GM10266 (cell line): ENCODE data around the gene ARHGAP42.

Experiments
- DNase-seq: peaks from one replicate; pipeline ENCODE4 v3.0.0; 2012; ENCODE audit errors: extremely low spot score
- TF ChIP-seq, protein P1 (sequence below): IDR thresholded peaks from 2 replicates; pipeline ENCODE4 v1.5.1; 2012; ENCODE audit warnings: mild to moderate bottlenecking, low read depth; ENCODE audit not compliant: control insufficient read depth, insufficient read depth; ENCODE audit errors: missing control alignments

The ARHGAP42 gene

DNA sequence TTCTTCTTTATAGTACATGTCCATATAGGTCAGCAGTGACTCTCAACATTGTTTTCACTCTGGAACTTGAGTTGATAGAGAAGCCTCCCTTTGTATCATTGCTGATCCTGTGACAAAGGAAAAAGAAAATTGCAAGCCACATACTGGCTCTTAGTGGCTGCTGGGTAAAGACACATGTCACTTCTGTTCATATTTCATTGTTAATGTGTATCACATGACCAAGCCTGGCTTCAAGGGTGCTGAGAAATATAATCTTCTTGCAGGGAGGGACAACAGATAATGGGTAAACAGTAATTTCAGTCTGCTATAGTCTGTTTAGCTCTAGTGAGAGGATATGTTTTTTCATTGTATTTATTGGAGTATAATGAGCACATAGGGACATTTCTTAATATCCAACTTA, 269.3 kb downstream of the ARHGAP42 start:
- no peak for DNase-seq
- TF ChIP-seq, protein P1, sequence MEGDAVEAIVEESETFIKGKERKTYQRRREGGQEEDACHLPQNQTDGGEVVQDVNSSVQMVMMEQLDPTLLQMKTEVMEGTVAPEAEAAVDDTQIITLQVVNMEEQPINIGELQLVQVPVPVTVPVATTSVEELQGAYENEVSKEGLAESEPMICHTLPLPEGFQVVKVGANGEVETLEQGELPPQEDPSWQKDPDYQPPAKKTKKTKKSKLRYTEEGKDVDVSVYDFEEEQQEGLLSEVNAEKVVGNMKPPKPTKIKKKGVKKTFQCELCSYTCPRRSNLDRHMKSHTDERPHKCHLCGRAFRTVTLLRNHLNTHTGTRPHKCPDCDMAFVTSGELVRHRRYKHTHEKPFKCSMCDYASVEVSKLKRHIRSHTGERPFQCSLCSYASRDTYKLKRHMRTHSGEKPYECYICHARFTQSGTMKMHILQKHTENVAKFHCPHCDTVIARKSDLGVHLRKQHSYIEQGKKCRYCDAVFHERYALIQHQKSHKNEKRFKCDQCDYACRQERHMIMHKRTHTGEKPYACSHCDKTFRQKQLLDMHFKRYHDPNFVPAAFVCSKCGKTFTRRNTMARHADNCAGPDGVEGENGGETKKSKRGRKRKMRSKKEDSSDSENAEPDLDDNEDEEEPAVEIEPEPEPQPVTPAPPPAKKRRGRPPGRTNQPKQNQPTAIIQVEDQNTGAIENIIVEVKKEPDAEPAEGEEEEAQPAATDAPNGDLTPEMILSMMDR: no peak

DNA sequence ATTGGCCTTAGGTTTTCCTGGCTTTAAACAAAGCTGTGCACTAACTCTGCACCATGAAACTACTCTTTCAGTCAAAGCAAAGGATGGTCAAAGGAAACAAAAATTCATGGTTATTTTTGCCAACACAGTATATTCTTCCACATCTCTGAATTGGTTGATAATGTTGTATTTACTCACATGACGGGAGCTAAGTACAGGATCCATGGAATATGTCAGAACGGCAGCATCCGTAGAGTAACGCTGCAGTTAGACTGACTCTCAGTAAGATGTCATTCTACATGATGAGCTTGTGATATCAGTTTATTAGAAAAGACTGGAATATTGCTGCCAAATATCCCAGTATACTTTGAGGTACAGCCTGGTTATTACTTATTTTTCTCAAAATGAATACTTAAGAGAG, 270.4 kb downstream of the ARHGAP42 start:
- DNase-seq: no peak
- TF ChIP-seq, protein P1: no peak

DNA sequence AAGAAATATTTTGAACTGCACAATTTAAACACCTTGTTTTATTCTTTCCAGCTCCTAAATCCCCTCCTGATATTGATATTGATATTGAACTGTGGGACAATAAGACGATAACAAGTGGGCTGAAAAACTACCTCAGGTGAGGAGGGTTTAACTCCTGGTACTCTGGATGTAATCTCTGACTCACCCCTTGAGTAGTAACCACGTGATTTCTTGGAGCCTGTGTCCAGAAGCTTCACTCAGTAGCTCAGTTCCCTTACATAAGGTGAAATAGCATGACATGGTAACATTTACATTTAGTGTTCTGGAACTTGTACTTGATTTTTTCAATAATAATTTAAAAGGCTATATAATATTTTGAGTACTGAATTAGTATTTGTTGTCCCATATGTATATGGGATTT, 274.5 kb downstream of the ARHGAP42 start:
- TF ChIP-seq, protein P1: no peak
- no peak for DNase-seq

DNA sequence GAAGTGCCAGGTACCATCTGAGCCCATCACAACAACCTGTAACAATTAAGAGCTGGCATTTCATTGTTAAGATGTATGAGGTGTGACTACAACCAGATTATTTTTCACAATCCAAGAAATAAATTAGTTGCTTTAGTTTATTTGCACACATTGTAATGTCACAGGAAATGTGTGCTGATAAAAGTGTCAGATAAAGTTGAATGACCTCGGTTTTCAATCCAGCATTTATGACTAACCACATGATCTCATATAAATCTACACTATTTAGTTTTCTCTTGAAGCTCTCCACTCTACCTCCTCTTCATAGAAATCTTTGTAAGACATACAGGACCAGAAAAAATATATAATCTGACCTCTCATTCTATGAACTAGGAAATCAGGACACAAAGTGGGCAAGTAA, 276.3 kb downstream of the ARHGAP42 start:
- TF ChIP-seq, protein P1: no peak
- no peak for DNase-seq

DNA sequence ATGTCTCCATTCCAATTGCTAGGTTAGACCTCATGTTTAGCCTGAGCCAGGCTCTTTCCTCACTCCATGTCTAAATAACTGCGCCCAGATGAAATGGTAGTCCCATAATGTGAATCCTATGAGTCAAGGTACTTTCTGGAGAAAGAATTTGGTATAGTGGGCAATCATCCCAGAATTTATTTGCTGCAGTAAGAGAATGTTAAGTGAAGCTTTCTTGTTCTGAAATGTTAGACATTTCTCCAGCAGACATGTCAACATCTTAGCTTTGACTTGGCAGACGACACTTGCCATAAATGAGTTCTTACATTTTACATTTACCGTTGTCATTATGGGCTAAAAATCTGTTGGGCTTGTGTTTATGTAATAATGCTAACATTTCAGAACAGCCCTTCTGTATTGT, 277.3 kb downstream of the ARHGAP42 start:
- DNase-seq: no peak
- TF ChIP-seq, protein P1: no peak

DNA sequence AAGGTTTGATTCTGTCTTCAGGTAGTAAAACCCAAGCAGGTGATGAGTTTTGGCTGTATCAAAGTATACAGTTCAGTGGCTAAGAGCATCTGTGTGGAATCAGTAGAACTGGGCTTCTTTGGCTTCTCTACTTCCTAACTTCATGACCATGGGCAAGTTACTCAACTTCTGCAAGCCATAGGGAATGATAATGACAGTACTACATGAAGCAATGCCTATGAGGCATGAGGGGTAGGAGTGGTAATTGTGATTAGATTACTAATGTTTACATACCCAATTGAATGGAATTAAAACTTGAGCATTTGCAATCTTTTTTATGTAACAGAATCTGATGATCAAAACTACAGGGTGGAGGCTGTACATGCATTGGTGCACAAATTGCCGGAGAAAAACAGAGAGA, 278.3 kb downstream of the ARHGAP42 start:
- TF ChIP-seq, protein P1: no peak
- DNase-seq: no peak

DNA sequence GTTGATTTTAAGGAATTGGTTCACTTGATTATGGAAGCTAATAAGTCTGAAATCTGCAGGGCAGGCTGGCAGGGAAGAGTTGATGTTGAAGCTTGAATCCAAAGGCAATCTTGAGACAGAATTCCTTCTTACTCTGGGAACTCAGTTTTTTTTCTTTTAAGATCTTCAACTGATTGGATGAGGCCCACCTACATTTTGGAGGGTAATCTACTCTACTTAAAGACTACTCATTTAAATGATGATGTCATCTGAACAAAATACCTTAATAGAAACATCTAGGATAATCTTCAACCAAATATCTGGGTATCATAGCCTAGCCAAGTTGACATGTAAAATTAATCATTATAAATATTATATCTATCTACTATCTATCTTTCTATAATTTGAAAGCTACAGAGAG, 279.3 kb downstream of the ARHGAP42 start:
- DNase-seq: no peak
- TF ChIP-seq, protein P1: no peak
